ENCODE measurements around the gene OTOL1.

- TF ChIP-seq MAX (IDR thresholded peaks at IDR 0.05; ENCODE audit: low read depth, low read length) = no peak
- TF ChIP-seq CTCF (IDR thresholded peaks at IDR 0.05; ENCODE audit: low read depth, low read length) = no peak
- no peak for TF ChIP-seq POLR2A (IDR thresholded peaks at IDR 0.05; ENCODE audit: extremely low read depth, insufficient read length)
Observed at GRCh38 chr3:161510510-161511260, 14.1 kb downstream of the OTOL1 start.
